Activated CD4-positive, alpha-beta T cell treated with anti-CD3 and anti-CD28 coated beads for 48 hours (primary cell): Measurements from ENCODE around the gene SLC6A19.

Experiments
- DNase-seq: peaks from one replicate; pipeline ENCODE4 v3.0.0-alpha.2; 2020

SLC6A19 gene

DNA sequence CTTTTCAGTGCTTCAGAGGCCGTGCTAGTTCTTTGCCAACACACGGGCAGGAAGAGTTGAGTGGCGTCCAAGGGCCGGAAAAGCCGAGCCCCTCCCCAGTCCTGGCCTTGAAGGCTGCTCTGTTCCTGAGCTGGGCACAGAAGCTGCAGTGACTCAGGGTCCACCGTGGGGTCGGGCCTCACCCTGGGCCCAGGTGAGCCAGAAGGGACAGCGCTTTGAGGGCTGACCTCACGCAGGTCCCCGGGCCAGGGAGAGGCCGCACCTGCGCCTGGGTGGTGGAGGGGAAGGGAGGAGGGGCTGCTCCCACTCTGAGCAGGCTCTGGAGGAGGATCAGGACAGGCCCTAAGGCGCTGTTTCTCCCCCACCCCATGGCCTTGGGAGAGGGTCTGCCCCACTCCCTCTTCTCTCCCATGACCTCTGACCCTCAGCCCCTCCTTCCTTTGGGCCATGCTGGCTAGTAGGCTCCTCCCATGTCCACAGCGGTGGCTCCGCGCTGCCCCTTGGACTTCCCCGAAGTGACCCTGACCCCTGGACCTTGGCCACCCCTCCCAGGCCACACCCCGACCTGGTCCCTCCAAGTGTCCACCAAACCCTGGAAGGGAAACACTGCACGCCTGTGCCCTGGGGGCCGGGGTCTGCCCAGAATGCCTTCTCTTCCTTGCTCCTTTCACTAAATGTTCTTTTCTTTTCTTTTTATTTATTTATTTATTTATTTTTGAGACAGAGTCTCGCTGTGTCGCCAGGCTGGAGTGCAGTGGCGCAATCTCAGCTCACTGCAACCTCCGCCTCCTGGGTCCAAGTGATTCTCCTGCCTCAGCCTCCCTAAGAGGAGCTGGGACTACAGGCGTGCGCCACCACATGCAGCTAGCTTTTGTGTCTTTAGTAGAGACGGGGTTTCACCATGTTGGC is 19.7 kb upstream of the SLC6A19 start:
- DNase-seq = no peak

GRCh38 chr5:1182360-1182632 is 19.1 kb upstream of the SLC6A19 start:
- DNase-seq = no peak

GRCh38 chr5:1182633-1183423 is 18.6 kb upstream of the SLC6A19 start:
- DNase-seq = no peak

GRCh38 chr5:1183424-1184162 is 17.8 kb upstream of the SLC6A19 start:
- DNase-seq = no peak

GRCh38 chr5:1184163-1184470 is 17.3 kb upstream of the SLC6A19 start:
- no peak for DNase-seq

DNA sequence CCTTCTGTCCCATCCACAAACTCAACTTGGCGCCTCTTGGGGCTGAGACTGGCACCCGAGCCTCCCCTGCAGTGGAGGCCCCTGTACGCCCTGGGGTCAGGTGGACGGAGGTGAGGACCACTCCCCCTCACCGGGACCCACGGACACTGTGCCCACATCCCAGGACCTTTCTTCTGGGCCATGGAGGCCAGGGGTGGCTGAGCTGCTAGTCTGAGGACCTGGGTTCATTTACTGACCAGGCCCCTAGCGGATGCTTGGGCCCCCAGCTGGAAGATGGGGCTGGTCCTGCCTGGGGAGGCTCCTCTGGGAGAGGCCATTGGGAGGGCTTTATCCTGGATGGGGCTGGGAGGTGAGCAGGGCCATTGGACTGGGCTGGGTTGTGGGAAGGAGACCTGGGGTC is 16.9 kb upstream of the SLC6A19 start:
- DNase-seq = no peak

- DNase-seq = no peak
These were observed 16.3 kb upstream of the SLC6A19 start for GRCh38 chr5:1185038-1185627.

DNA sequence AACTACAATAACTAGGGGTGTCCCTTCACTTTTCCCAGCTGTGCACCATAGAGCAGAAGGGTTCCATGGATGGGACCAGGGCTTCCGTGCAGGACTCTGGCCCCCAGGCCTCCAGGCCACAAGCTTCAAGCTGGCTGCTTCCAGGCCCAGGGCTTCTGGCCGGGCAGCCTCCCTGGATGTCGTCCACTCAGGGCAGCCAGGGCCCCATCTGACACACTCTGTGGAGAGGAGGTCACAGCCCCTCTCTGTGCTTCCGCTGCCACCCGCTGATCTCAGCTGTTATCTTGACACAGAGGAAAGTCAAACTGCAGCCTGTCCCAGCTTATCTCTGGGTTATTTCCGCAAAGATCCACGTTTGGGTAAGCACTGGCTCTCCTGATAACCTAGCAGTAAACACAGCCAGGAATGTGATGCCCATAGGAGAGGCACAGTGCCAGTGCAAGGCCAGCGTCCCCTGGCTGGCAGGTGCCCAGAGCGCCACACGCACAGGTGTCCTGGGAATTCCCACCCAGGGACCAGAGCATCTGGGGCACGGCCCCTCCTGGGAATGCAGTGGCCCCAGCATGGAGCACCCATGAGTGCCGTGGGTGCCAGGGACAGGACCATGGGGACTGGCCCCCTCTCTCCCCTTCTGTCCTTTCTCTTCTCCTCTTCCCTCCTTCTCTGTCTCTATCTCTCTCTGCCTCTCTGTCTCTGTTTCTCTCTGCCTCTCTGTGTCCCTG is 15.6 kb upstream of the SLC6A19 start:
- no peak for DNase-seq

DNA sequence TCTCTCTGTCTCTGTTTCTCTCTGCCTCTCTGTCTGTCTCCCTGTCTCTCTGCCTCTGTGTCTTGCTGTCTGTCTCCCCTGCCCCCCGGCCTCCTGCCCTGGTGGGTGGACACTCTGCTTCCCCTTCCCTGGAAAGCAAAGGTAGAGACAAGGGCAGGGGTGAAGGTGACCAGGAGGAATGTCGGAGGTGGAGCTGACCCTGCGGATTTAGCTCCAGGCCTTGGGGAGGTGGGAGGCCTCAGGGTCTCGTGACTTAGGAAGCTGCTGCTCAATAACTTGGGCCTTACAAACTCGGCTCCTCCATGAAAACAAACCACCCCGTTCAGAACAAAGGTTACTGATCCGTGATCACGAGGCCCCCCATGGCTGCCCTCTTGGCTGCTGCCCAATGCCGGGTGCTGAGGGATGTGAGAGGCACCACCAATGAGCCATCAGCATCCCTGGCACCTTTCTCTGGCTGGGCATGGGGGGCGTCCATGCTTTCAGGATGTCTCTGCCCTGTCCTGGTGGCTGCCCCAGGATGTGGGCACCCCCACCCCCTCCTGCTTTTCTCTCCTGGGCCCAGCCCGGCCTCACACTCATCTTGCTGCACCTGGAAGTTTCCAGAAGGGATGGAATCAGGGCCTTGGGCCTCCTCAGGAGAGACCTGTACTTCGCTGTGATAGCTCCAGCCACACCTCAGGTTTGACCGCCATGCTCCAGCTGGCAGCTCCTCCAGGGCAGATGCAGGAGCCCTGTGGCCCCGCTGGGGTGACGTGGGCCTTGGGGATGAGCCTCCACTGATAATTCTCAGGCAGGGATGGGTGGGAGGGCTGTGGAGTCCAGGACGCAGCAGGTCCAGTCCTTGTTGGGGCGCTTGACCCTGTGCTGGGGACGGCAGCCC is 14.8 kb upstream of the SLC6A19 start:
- DNase-seq = no peak

DNA sequence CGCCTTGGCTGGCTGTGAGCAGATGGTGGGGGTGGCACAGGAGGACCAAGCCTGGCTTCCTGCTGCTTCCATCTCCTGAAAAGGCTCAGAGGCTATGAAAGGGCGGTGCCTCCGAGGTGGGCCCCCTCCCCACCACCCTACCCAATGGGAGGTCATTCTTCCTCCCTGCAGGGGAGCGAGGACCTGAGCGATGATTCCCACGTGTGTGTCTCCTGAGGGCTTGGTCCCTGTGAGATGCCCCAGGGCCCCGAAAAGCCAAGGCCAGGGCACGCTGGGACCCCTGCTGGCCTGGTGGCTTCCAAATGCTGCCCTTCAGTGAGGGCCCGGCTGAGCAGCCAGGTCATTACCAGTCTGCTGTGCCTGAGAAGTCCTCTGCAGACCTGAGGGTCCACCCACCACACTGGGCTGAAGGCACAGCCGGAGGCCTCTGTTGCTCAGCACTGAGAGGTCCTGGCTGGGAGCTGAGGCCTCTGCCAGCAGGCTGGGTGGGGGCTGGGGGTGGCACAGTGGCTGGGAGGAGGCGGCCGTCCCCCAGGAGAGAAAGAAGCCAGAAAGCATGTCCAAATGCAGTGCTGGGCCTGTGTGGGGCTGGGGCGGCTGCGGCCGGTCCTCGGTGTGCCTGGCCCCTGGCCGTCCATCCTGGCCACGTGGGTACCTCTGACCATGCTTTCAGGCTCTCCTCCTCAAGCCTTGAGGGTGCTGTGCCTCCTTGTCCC is 14.0 kb upstream of the SLC6A19 start:
- DNase-seq = no peak

DNA sequence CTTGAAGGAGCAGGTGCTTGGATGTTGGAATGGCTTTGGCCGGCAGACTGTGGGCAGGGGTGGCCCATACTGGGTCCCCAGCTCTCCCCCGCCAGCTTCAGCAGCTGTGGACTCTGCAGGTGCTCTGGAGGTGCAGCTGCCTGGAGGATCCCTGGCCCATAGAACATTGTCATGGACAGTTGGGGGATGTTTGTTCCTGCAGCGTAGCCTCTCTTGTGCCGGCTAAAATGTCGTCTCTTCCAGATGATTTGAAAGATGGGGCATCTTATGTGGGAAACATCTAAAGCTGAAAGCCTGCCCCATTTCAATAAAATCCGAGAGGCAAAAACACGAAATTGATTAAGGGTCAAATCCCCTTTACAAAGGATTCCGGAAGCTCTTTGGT is 13.5 kb upstream of the SLC6A19 start:
- DNase-seq = no peak

GRCh38 chr5:1188464-1188863 is 12.9 kb upstream of the SLC6A19 start:
- no peak for DNase-seq

GRCh38 chr5:1189269-1189668 is 12.1 kb upstream of the SLC6A19 start:
- no peak for DNase-seq

GRCh38 chr5:1190278-1190677 is 11.1 kb upstream of the SLC6A19 start:
- DNase-seq = no peak

GRCh38 chr5:1190837-1191239 is 10.6 kb upstream of the SLC6A19 start:
- no peak for DNase-seq

DNA sequence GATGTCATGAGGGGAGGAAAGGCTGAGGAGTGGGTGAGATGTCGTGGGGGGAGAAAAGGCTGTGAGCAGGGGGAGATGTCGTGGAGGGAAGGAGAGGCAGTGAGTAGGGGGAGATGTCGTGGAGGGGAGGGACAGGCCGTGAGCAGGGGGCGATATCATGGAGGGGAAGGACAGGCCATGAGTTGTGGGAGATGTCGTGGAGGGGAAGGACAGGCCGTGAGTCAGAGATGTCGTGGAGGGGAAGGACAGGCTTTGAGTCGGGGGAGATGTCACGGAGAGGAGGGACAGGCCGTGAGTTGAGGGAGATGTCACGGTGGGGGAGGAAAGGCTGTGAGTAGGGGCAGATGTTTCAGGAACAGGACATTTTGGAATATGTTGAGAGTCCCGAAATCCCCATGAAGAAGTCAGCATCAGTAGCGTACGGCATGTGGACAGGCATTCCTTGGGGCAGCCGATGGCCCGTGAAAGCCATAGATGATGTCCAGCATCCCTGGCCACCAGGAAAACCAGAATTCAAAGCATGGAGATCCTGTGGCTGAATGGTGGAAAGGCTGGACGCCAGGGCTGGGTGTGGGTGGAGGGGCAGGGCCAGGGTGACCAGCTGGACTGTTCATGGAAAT is 8.3 kb upstream of the SLC6A19 start:
- no peak for DNase-seq

DNA sequence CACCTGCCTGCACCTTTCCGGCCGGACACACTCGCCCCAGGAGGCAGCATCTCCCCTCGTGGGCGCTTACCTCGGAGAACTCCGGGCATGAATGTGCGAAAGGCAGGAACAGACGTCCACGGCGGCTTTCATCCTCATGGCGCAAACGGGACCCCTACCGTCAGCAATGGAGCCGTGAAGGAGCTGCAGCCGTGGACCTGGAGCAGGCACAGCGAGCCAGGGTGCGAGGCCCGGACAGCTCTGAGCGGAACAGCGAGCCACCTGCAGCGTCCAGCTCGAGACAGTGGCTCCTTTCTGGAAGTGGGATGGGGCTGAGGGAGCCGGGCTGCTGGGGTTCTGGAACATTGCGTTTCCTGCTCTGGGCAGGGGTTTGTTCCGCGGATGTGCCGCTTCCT is 7.8 kb upstream of the SLC6A19 start:
- DNase-seq = no peak

- DNase-seq = no peak
These were observed 7.0 kb upstream of the SLC6A19 start for GRCh38 chr5:1194378-1194777.

DNA sequence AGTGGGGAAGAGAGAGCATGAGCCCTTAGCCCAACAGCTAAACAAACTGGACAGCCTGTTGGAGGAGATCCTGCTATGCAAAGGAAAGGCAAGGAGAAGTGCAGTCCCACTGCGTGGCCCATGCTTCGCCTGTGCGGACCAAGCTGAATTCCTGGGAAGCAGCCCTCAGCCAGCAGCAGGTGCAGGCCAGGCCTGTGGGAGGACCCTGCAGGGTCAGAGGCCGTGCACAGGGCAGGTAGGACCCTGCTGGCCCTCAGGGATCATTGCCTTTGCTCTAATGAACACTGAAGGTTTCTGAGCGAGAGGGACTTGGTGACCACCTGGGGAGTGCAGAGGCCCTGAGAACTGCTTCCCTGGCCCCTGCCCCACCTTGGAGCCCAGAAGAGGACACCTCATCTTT is 6.0 kb upstream of the SLC6A19 start:
- no peak for DNase-seq

GRCh38 chr5:1195916-1196315 is 5.5 kb upstream of the SLC6A19 start:
- DNase-seq = no peak

GRCh38 chr5:1196562-1196961 is 4.8 kb upstream of the SLC6A19 start:
- no peak for DNase-seq
